HFFc6 (cell line): ENCODE measurements around the gene CTU2. TPM values are rescaled to one million over a fixed set of nuclear protein-coding genes. Genes with fewer than 3 reads are reported as not detected.

Source experiments
- DNase-seq: peaks from one replicate; pipeline ENCODE4 v3.0.0-alpha.2; 2018
- H3K27ac Mint-ChIP-seq: 2 replicates; pipeline ENCODE4 v1.8.0; 2020; ENCODE audit warnings: mild to moderate bottlenecking, mixed read lengths
- H3K27me3 Mint-ChIP-seq: 2 replicates; pipeline ENCODE4 v1.8.0; 2021; ENCODE audit warnings: mild to moderate bottlenecking, moderate library complexity, mixed read lengths; ENCODE audit not compliant: insufficient read depth
- H3K36me3 Mint-ChIP-seq: 2 replicates; pipeline ENCODE4 v1.8.0; 2021; ENCODE audit warnings: low read depth, mixed read lengths
- H3K4me1 Mint-ChIP-seq: 2 replicates; pipeline ENCODE4 v1.8.0; 2020; ENCODE audit warnings: low read depth, mixed read lengths
- H3K4me3 Mint-ChIP-seq: 2 replicates; pipeline ENCODE4 v1.8.0; 2020; ENCODE audit warnings: mild to moderate bottlenecking, moderate library complexity, mixed read lengths
- H3K9me3 Mint-ChIP-seq: 2 replicates; pipeline ENCODE4 v1.8.0; 2020; ENCODE audit warnings: mild to moderate bottlenecking, mixed read lengths
- total RNA-seq, 6 experiments: library from RNA; stranded (reverse); fragmentation: NEBNext Ultra II Directional; extraction: Animal tissue kit (Norgen Biotek cat#: 25700); gene quantifications; 2 replicates in 1 of 6; 3 replicates in 5 of 6; pipeline ENCODE4 v1.2.3, GENCODE V29; 2021
- TF ChIP-seq, protein P1 (sequence below): fragments of 200-600 bp; sonication (generic); IDR thresholded peaks from 2 replicates; pipeline ENCODE4 v1.5.0; 2021; ENCODE audit warnings: antibody characterized with exemption, mild to moderate bottlenecking

Gene CTU2
- total RNA-seq, 6 experiments from 2014 or later, result 26.2 to 37.0 (median 33.2) TPM

DNA sequence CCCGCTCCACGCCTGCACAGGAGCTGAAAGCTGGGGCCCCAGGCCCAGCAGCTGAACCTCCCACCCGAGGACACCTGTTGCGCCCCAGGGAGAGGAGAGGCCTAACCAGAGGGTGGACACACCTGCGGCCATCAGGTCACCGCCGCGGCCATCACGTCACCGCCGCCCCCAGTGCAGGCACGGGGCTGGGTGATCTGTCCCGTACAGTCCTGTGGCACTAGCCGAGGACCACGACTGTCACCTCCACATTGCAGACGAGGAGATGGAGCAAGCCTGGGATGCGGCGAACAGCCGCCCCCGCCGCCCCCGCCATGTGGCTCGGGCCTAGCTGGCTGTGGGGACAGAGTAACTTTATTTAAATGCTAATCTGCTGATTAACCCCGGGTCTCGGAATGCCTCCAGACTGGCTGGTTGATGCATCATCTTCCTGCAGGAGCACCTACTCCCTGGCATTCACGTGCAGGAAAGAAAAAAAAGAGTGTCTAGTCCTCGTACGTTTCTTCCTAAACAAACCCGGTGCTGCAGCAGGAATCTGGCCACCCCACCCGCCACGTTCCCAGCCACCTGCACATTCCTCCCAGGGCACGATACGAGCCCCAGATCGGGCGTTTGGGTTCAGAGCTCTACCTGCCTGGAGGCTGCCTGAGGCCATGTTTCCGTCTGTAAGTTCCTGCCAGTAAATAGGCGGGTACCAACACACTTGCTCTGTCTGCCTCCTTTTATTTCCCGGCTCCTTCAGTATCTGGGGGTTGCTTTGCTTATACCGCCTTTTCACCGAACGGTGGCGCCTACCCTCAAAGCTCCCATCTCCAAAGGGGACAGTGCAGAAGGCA, 48.8 kb downstream of the CTU2 start:
- TF ChIP-seq, protein P1, sequence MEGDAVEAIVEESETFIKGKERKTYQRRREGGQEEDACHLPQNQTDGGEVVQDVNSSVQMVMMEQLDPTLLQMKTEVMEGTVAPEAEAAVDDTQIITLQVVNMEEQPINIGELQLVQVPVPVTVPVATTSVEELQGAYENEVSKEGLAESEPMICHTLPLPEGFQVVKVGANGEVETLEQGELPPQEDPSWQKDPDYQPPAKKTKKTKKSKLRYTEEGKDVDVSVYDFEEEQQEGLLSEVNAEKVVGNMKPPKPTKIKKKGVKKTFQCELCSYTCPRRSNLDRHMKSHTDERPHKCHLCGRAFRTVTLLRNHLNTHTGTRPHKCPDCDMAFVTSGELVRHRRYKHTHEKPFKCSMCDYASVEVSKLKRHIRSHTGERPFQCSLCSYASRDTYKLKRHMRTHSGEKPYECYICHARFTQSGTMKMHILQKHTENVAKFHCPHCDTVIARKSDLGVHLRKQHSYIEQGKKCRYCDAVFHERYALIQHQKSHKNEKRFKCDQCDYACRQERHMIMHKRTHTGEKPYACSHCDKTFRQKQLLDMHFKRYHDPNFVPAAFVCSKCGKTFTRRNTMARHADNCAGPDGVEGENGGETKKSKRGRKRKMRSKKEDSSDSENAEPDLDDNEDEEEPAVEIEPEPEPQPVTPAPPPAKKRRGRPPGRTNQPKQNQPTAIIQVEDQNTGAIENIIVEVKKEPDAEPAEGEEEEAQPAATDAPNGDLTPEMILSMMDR, result no peak
- peak; percentile 82 for DNase-seq
- Mint-ChIP-seq H3K4me1 (peaks cover 33% of the 10 kb centered on the region), H3K4me3 (peak overlapping the region; percentile 51), H3K9me3 (no peaks in the 10 kb centered on the region), H3K27me3 (peaks cover 4% of the 10 kb centered on the region), H3K27ac (peak overlapping the region; percentile 74), H3K36me3 (peaks cover 5% of the 10 kb centered on the region)

DNA sequence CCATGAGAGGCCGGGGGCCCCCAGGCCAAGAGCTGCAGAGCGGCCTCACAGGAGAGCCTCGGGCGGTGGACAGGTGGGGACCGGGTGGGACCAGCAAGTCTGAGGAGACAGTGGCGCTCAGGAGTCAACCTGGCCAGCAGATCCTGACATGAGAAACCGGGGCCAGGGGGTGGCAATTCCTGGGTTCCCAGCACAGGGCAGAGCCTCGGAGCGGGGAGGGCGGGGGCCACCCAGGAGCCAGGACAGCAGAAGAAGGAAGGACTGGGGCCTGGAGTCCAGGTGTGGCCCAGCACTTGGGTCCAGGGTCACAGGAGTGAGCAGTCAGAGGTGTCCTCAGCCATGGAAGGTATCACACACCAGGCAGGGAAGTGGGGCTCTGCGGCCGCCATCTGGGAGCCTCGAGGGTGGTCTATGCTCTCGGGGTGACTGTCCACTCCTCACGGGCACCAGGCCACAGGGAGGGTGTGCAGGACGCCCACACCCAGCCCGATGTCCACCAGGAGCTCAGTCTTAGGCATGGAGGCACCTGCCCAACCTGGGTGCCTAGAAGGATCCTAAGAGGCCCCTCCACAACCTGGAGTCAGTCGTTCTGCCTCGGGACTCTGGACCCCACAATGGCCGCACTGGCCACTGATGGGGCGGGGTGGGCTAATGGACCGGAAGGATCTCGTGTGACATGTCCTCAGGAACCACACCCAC, 49.6 kb downstream of the CTU2 start:
- Mint-ChIP-seq H3K36me3 (peaks cover 5% of the 10 kb centered on the region), H3K4me3 (no peak overlapping the region), H3K27me3 (peaks cover 4% of the 10 kb centered on the region), H3K27ac (peak overlapping the region; percentile 74), H3K9me3 (no peaks in the 10 kb centered on the region), H3K4me1 (peaks cover 33% of the 10 kb centered on the region)
- DNase-seq, result no peak
- TF ChIP-seq, protein P1, result no peak

DNA sequence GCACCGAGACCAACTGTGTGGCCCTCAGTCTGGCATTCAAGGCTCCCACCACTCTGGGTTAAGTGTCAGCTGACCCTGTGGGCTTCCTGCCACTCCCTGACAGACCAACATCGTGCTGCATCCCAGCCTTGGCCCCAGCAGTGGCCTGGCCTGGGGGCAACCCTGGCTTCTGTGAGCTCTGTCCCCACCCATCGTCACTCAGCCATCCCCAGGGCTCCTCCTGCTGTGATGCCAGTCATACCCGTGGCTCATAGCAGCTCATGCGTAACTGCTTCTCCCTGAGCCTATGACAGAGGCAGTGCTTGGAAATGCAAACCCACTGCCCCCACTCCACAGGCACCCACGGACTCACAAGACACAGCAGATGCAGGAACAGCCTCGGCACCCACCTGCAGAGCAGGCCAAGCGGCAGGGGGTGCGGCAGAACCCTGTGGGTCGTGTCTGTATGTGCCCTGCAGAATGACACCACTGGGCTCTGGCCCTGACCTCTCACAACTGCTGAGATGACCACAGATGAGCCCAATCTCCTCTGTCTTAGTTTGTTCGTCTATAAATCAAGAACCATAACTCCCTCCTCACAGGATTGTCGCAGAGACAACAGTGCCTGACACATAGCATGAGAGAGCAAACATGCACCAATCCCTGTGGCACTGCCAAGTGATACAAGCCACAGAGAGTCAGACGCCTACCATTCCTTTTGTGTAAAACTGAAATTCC, 52.1 kb downstream of the CTU2 start:
- TF ChIP-seq, protein P1, result no peak
- Mint-ChIP-seq H3K36me3 (peaks cover 7% of the 10 kb centered on the region), H3K4me1 (peaks cover 37% of the 10 kb centered on the region), H3K27ac (no peak overlapping the region; the same call in 1 of the 2 replicates), H3K4me3 (no peak overlapping the region), H3K9me3 (no peaks in the 10 kb centered on the region), H3K27me3 (peaks cover 6% of the 10 kb centered on the region)
- no peak for DNase-seq

DNA sequence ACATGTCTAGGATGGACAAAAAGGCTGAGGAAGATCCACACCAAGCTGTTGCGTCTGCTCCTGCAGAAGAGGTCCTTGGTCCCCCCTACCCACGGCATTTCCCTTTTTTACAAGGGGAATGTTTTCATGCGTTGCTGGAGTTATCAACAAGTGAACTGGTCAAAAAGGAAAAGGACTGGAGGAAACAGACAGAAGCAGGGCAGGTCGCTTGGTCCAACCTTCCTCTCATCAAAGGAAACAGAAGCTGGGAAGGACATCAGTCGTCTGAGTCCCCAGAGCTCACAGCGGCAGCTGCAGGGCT, 52.6 kb downstream of the CTU2 start:
- no peak for DNase-seq
- Mint-ChIP-seq H3K4me1 (peaks cover 37% of the 10 kb centered on the region), H3K27me3 (peaks cover 4% of the 10 kb centered on the region), H3K9me3 (no peaks in the 10 kb centered on the region), H3K36me3 (peaks cover 12% of the 10 kb centered on the region), H3K27ac (no peak overlapping the region; the same call in 1 of the 2 replicates), H3K4me3 (no peak overlapping the region)
- TF ChIP-seq, protein P1, result no peak

DNA sequence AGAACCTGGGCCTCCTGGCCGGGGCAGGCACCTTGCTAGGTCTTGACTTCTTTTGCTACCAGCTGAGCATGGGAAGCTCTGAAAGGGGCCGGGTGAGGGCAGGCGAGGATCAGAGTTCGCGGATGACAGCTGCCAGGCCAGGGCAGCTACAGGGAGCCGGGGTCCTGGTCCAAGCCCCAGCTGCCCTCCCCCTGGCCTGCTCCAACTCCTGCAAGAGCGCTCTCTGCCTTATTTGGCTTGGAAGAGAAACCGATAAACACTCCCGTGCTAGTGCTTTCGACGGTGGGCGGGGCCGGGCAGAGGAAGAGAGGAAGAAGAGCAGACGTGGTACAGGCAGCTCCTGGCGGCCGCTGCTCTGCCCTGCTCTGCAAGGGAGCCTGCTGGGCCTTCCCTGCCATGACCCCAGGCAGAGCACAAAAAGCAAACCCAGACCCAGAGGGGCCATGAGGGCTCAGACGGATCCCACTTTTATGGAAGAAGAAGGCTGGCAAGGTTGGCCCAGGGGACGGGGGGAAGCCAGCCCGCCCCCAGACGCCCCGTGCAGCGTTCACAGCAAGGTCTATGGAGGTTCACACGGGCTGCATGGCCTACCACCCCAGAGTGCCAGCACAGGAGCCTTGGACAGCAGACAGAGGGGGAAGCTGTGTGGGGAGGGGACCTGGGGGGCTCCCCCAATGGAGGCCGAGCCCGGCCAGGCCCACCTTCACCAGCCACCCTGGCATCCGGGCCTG, 53.1 kb downstream of the CTU2 start:
- Mint-ChIP-seq H3K27me3 (peaks cover 4% of the 10 kb centered on the region), H3K9me3 (no peaks in the 10 kb centered on the region), H3K4me3 (no peak overlapping the region), H3K27ac (peak overlapping the region; percentile 29), H3K36me3 (peaks cover 12% of the 10 kb centered on the region), H3K4me1 (peaks cover 36% of the 10 kb centered on the region)
- DNase-seq, result no peak
- TF ChIP-seq, protein P1, result no peak
